OCI-LY3 (cell line): Measurements from ENCODE around the gene RND1.

Experiments used
- EZH2phosphoT487 ChIP-seq: fragments of 200-600 bp; shearing (Covaris generic); IDR thresholded peaks from 2 replicates; pipeline ENCODE4 v1.6.1; 2018; ENCODE audit warnings: antibody characterized with exemption, mixed run types, low read depth
- TF ChIP-seq, protein P1 (sequence below): fragments of 200-600, 300-600 bp; sonication (generic); IDR thresholded peaks from 2 replicates; pipeline ENCODE4 v1.5.1; 2014; ENCODE audit warnings: antibody characterized with exemption, low read length, low read depth

- TF ChIP-seq, protein P1, sequence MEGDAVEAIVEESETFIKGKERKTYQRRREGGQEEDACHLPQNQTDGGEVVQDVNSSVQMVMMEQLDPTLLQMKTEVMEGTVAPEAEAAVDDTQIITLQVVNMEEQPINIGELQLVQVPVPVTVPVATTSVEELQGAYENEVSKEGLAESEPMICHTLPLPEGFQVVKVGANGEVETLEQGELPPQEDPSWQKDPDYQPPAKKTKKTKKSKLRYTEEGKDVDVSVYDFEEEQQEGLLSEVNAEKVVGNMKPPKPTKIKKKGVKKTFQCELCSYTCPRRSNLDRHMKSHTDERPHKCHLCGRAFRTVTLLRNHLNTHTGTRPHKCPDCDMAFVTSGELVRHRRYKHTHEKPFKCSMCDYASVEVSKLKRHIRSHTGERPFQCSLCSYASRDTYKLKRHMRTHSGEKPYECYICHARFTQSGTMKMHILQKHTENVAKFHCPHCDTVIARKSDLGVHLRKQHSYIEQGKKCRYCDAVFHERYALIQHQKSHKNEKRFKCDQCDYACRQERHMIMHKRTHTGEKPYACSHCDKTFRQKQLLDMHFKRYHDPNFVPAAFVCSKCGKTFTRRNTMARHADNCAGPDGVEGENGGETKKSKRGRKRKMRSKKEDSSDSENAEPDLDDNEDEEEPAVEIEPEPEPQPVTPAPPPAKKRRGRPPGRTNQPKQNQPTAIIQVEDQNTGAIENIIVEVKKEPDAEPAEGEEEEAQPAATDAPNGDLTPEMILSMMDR, result no peak
- TF ChIP-seq EZH2phosphoT487, result no peak
Observed at GRCh38 chr12:48883305-48884161, 17.9 kb upstream of the RND1 start.
